Measurements from ENCODE around the gene EFCAB6.

Gene EFCAB6

DNA sequence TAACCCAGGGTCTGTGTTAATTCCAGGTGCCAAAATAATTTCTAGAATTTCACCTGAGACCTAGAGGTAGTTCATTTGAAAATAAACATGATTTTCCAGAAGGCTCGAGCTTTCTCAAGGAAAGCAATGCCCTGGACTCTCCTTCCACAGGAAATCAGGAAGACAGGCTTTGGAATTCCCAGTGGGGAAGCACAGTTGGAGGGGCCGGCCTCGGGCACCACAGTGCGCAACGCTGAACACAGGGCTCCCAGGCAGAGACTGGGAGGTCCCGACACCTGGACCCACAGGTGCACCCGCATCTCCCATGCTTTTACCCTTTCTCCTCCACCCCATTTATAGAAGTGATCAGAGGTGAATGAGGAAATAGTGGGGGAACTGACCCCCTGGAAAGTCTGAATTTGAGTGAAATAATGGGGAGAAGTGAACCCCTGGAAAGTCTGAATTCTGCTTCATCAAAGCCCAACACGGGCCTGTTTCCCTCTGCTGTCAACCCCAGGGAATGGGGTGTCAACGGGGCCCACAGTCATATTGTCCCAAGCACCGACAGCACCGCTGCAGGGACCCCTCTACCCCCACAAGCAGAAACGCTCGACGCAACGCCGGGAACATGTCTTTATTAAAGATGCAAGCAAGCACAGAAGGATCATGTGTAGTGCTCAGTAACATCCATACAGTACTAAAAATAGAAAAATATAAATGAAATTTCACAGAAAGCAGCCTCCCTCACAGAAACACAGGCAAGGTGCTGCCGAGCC, 12.0 kb upstream of the EFCAB6 start:
- H3K27ac ChIP-seq (ENCODE audit: low read depth, low read length): no peak overlapping the region
- H2AFZ ChIP-seq (ENCODE audit: insufficient read depth, low read length, poor library complexity): no peak overlapping the region
- H3K9me3 ChIP-seq (ENCODE audit: insufficient read depth, low read depth, low read length): peaks cover 6% of the 10 kb centered on the region
- no peak overlapping the region for H4K12ac ChIP-seq (ENCODE audit: low read depth, low read length)
- no peak overlapping the region for H3K4ac ChIP-seq (ENCODE audit: low read depth, low read length)
- no peak overlapping the region for H2BK12ac ChIP-seq (ENCODE audit: low read length)
- no peak for DNase-seq
- H2AK5ac ChIP-seq (ENCODE audit: low read length): no peak overlapping the region
- H3K4me3 ChIP-seq (ENCODE audit: low read depth, low read length): no peak overlapping the region
- H2BK5ac ChIP-seq (ENCODE audit: low read depth, low read length, poor library complexity): no peak overlapping the region
- H2BK120ac ChIP-seq (ENCODE audit: insufficient read depth, low read length, poor library complexity): no peak overlapping the region
- H3K4me1 ChIP-seq (ENCODE audit: control insufficient read depth in 1 of 2, insufficient read depth in 2 of 2, low read length in 2 of 2): no peaks in the 10 kb centered on the region
- H3K9ac ChIP-seq (ENCODE audit: low read length): no peak overlapping the region
- H4K8ac ChIP-seq (ENCODE audit: low read depth, low read length): no peak overlapping the region
- no peaks in the 10 kb centered on the region for H3K36me3 ChIP-seq (ENCODE audit: control insufficient read depth in 1 of 2, insufficient read depth in 2 of 2, low read length in 2 of 2)
- no peaks in the 10 kb centered on the region for H3K79me2 ChIP-seq (ENCODE audit: control insufficient read depth, insufficient read depth, low read length, poor library complexity)
- H3K27me3 ChIP-seq (ENCODE audit: insufficient read depth, low read length): no peaks in the 10 kb centered on the region
- no peak overlapping the region for H3K23ac ChIP-seq (ENCODE audit: low read length)
- H3K4me2 ChIP-seq (ENCODE audit: low read length): no peak overlapping the region
- WGBS (ENCODE audit: extremely low coverage, insufficient coverage, insufficient read length): no CpG with 5 or more reads among the region's 17 CpGs
- H3K79me1 ChIP-seq (ENCODE audit: low read length): no peaks in the 10 kb centered on the region
- H3K14ac ChIP-seq (ENCODE audit: low read length): no peak overlapping the region
- H4K91ac ChIP-seq (ENCODE audit: low read depth, low read length): no peak overlapping the region
- H3K18ac ChIP-seq (ENCODE audit: low read length): no peak overlapping the region

DNA sequence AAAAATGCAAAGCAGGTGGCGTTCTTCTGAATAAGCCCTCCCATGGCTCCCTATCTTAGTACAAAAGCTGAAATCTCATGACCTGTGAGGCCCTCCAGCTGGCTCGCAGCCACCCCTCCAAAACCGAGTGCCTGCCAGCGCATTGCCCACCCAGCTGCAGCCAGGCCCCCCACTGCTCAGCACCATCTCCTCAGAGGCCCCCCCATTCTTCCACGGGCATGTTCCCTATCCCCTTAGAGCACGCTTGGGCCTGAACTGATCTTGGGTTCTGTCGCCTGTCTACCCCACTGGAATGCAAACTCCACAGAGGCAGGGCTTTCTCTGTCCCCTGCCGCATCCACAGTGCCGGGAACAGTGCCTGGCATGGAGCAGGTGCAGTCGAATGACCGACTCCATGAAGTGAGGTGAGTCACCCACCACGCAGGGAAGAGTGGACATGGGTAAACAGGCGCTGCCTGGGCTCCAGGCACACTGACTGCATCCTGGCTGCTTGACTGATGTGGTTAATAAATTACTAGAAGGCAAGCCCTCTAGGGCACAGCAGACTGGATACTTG, 11.3 kb upstream of the EFCAB6 start:
- Histone ChIP-seq H2AFZ (ENCODE audit: insufficient read depth, low read length, poor library complexity) (no peak overlapping the region), H2BK5ac (ENCODE audit: low read depth, low read length, poor library complexity) (no peak overlapping the region), H4K8ac (ENCODE audit: low read depth, low read length) (no peak overlapping the region), H3K9ac (ENCODE audit: low read length) (no peak overlapping the region), H3K4me1 (ENCODE audit: control insufficient read depth in 1 of 2, insufficient read depth in 2 of 2, low read length in 2 of 2) (no peaks in the 10 kb centered on the region), H2AK5ac (ENCODE audit: low read length) (no peak overlapping the region), H3K18ac (ENCODE audit: low read length) (no peak overlapping the region), H2BK120ac (ENCODE audit: insufficient read depth, low read length, poor library complexity) (no peak overlapping the region), H3K23ac (ENCODE audit: low read length) (no peak overlapping the region), H3K27me3 (ENCODE audit: insufficient read depth, low read length) (no peaks in the 10 kb centered on the region), H4K91ac (ENCODE audit: low read depth, low read length) (no peak overlapping the region), H3K9me3 (ENCODE audit: insufficient read depth, low read depth, low read length) (peaks cover 6% of the 10 kb centered on the region), H3K27ac (ENCODE audit: low read depth, low read length) (no peak overlapping the region), H4K12ac (ENCODE audit: low read depth, low read length) (no peak overlapping the region), H2BK12ac (ENCODE audit: low read length) (no peak overlapping the region), H3K4me2 (ENCODE audit: low read length) (no peak overlapping the region), H3K14ac (ENCODE audit: low read length) (no peak overlapping the region), H3K36me3 (ENCODE audit: control insufficient read depth in 1 of 2, insufficient read depth in 2 of 2, low read length in 2 of 2) (no peaks in the 10 kb centered on the region), H3K79me2 (ENCODE audit: control insufficient read depth, insufficient read depth, low read length, poor library complexity) (no peaks in the 10 kb centered on the region), H3K4ac (ENCODE audit: low read depth, low read length) (no peak overlapping the region), H3K4me3 (ENCODE audit: low read depth, low read length) (no peak overlapping the region), H3K79me1 (ENCODE audit: low read length) (no peaks in the 10 kb centered on the region)
- DNase-seq: no peak
- no CpG with 5 or more reads among the region's 13 CpGs for WGBS (ENCODE audit: extremely low coverage, insufficient coverage, insufficient read length)

DNA sequence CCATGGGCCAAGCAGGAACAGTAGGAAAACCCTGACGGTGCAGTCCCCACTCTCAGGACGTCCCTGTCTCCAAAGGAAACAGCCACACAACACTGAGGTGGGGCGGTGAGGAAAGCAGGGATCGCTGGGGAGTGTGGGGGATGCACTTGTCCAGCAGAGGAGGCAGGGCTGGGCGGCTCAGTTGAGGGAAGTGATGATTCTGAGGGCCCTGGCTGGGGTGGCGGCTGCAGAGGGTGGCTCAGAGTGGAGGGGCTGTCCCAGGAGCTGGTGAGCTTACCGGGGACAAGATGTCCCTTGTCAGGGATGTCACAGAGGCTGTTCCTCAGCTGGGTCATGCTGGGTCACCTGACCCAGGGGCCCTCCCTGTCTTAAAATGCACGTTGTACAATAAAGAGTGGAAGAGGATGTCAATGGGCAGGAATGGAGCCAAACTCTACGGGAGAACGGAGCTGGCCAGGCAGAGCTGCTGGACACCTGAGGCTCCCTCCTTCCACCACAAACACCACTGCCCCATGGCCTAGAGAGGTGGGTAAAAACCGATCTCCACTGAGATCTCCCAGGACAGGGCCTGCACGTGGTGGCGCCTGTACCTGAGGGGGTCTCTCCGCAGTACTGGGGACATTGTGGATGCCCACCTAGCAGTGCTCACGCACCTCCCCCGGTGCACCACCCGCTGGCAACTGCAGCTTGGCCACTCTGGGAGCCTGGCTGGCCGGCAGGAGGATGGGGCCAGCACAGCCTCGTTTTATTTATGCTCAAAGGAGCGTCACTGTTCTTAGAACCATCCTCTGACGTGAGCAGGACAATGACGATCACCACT, 9.7 kb upstream of the EFCAB6 start:
- no peaks in the 10 kb centered on the region for H3K79me2 ChIP-seq (ENCODE audit: control insufficient read depth, insufficient read depth, low read length, poor library complexity)
- no peak overlapping the region for H3K4me2 ChIP-seq (ENCODE audit: low read length)

DNA sequence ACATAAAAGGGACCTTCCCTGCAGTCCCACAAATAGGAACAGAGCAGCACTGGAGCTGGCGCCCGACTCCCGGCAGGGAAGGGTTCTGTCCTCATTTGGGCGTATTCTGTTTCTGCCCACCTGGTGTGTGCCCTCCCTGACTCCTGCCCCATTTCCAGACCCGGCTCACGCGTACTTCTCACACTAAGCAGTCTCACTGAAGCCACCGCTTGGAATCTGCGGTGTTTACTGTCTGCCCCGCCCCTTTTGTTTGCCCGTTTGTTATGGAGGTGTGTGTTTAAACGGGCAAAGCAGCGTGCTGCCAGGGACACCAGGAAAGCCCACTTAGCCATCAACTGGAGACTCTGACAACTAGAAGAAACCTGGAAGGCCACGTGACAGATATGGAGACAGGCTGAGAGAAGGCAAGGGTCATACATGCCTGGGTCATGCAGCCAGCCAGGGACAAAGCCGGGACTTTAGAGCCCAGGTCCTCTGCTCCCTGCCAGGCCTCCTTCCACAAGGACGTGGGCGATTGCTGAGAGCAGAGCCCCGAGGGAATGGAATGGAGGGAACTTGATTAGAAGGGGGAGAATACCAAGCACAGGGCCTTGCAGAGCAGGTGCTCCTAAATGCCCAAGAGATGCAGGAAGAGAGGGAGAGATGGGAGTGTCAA, 8.7 kb upstream of the EFCAB6 start:
- DNase-seq: no peak
- H3K36me3 ChIP-seq (ENCODE audit: control insufficient read depth in 1 of 2, insufficient read depth in 2 of 2, low read length in 2 of 2): no peaks in the 10 kb centered on the region

More for the DNA sequence above, 9.7 kb upstream of the EFCAB6 start:
- no peak overlapping the region for H4K91ac ChIP-seq (ENCODE audit: low read depth, low read length)
- no peak for DNase-seq
- H3K9ac ChIP-seq (ENCODE audit: low read length): no peak overlapping the region
- no peaks in the 10 kb centered on the region for H3K27me3 ChIP-seq (ENCODE audit: insufficient read depth, low read length)
- H3K9me3 ChIP-seq (ENCODE audit: insufficient read depth, low read depth, low read length): peaks cover 6% of the 10 kb centered on the region
- no CpG with 5 or more reads among the region's 22 CpGs for WGBS (ENCODE audit: extremely low coverage, insufficient coverage, insufficient read length)
- no peak overlapping the region for H4K8ac ChIP-seq (ENCODE audit: low read depth, low read length)
- no peak overlapping the region for H3K14ac ChIP-seq (ENCODE audit: low read length)
- no peak overlapping the region for H3K4me3 ChIP-seq (ENCODE audit: low read depth, low read length)
- no peak overlapping the region for H4K12ac ChIP-seq (ENCODE audit: low read depth, low read length)
- no peaks in the 10 kb centered on the region for H3K36me3 ChIP-seq (ENCODE audit: control insufficient read depth in 1 of 2, insufficient read depth in 2 of 2, low read length in 2 of 2)
- H3K23ac ChIP-seq (ENCODE audit: low read length): no peak overlapping the region
- H2AK5ac ChIP-seq (ENCODE audit: low read length): no peak overlapping the region
- H2BK120ac ChIP-seq (ENCODE audit: insufficient read depth, low read length, poor library complexity): no peak overlapping the region
- H3K4ac ChIP-seq (ENCODE audit: low read depth, low read length): no peak overlapping the region
- H3K4me1 ChIP-seq (ENCODE audit: control insufficient read depth in 1 of 2, insufficient read depth in 2 of 2, low read length in 2 of 2): no peaks in the 10 kb centered on the region
- no peak overlapping the region for H3K27ac ChIP-seq (ENCODE audit: low read depth, low read length)
- H2AFZ ChIP-seq (ENCODE audit: insufficient read depth, low read length, poor library complexity): no peak overlapping the region
- H3K79me1 ChIP-seq (ENCODE audit: low read length): no peaks in the 10 kb centered on the region
- no peak overlapping the region for H3K18ac ChIP-seq (ENCODE audit: low read length)
- no peak overlapping the region for H2BK5ac ChIP-seq (ENCODE audit: low read depth, low read length, poor library complexity)
- no peak overlapping the region for H2BK12ac ChIP-seq (ENCODE audit: low read length)

More for the DNA sequence above, 8.7 kb upstream of the EFCAB6 start:
- Histone ChIP-seq H2BK12ac (ENCODE audit: low read length) (no peak overlapping the region), H3K79me2 (ENCODE audit: control insufficient read depth, insufficient read depth, low read length, poor library complexity) (no peaks in the 10 kb centered on the region), H3K4me1 (ENCODE audit: control insufficient read depth in 1 of 2, insufficient read depth in 2 of 2, low read length in 2 of 2) (no peaks in the 10 kb centered on the region), H3K9ac (ENCODE audit: low read length) (no peak overlapping the region), H3K23ac (ENCODE audit: low read length) (no peak overlapping the region), H3K9me3 (ENCODE audit: insufficient read depth, low read depth, low read length) (peaks cover 6% of the 10 kb centered on the region), H3K79me1 (ENCODE audit: low read length) (no peaks in the 10 kb centered on the region), H2AFZ (ENCODE audit: insufficient read depth, low read length, poor library complexity) (no peak overlapping the region), H3K27me3 (ENCODE audit: insufficient read depth, low read length) (no peaks in the 10 kb centered on the region), H2BK120ac (ENCODE audit: insufficient read depth, low read length, poor library complexity) (no peak overlapping the region), H4K91ac (ENCODE audit: low read depth, low read length) (no peak overlapping the region), H3K14ac (ENCODE audit: low read length) (no peak overlapping the region), H3K27ac (ENCODE audit: low read depth, low read length) (no peak overlapping the region), H3K4me3 (ENCODE audit: low read depth, low read length) (peak overlapping the region; percentile 26), H4K12ac (ENCODE audit: low read depth, low read length) (no peak overlapping the region), H2BK5ac (ENCODE audit: low read depth, low read length, poor library complexity) (no peak overlapping the region), H3K4ac (ENCODE audit: low read depth, low read length) (no peak overlapping the region), H4K8ac (ENCODE audit: low read depth, low read length) (no peak overlapping the region), H3K18ac (ENCODE audit: low read length) (no peak overlapping the region), H2AK5ac (ENCODE audit: low read length) (no peak overlapping the region), H3K4me2 (ENCODE audit: low read length) (no peak overlapping the region)
- WGBS (ENCODE audit: extremely low coverage, insufficient coverage, insufficient read length): no CpG with 5 or more reads among the region's 18 CpGs
